Peyer's patch (tissue), 4 donors: ENCODE data around the gene NOMO2. TPM values are rescaled to one million over a fixed set of nuclear protein-coding genes. Genes with fewer than 3 reads are reported as not detected.
"Not testable (repeated sequence)": the region's sequence is repeated elsewhere in the genome, so short reads cannot be mapped to it uniquely, and the experiment has no call there.

ENCODE experiments used
- DNase-seq, 3 donors: peaks; one replicate each; pipeline ENCODE4 v3.0.0-alpha.2; 2017 to 2019
- H3K27ac ChIP-seq, 4 donors: fragments of 200-600 bp; sonication (generic); one replicate each; pipeline ENCODE4 v1.5.1; 2016 to 2019
- H3K27me3 ChIP-seq, 2 donors: fragments of 200-600 bp; sonication (generic); one replicate each; pipeline ENCODE4 v1.5.1; 2019
- H3K36me3 ChIP-seq, 3 donors: fragments of 200-600 bp; sonication (generic); one replicate each; pipeline ENCODE4 v1.5.1; 2016 to 2019
- H3K4me1 ChIP-seq, 4 donors: fragments of 200-600 bp; sonication (generic); one replicate each; pipeline ENCODE4 v1.5.1; 2016 to 2019
- H3K4me3 ChIP-seq, 4 donors: fragments of 200-600 bp; sonication (generic); 1 replicate in 3 of 4; 2 replicates in 1 of 4; pipeline ENCODE4 v1.5.1; 2016 to 2019; ENCODE audit warnings: mild to moderate bottlenecking in 1 of 4
- H3K9me3 ChIP-seq, 4 donors: fragments of 200-600 bp; sonication (generic); one replicate each; pipeline ENCODE4 v1.5.1; 2016 to 2019; ENCODE audit warnings: mild to moderate bottlenecking in 1 of 4
- total RNA-seq, 4 donors: library from RNA; depleted of rRNA; stranded (reverse); fragments of >200 nt; gene quantifications; one replicate each; pipeline ENCODE4 v1.1.0, GENCODE V29; 2016

The NOMO2 gene
- total RNA-seq, 4 donors from 2014 or later, result 32.2 to 92.5 (median 63.7) TPM

- H3K36me3 ChIP-seq, H3K4me1 ChIP-seq, DNase-seq, H3K4me3 ChIP-seq, H3K27me3 ChIP-seq, H3K27ac ChIP-seq, H3K9me3 ChIP-seq: not testable (repeated sequence)
Measured at GRCh38 chr16:18526547-18526946, 35.4 kb downstream of the NOMO2 start.

- not testable (repeated sequence) for H3K27me3 ChIP-seq, H3K36me3 ChIP-seq, DNase-seq, H3K4me3 ChIP-seq, H3K9me3 ChIP-seq, H3K27ac ChIP-seq, H3K4me1 ChIP-seq
Measured at GRCh38 chr16:18525882-18526482, 35.9 kb downstream of the NOMO2 start.

GRCh38 chr16:18522637-18523036, 39.3 kb downstream of the NOMO2 start:
- H3K27ac ChIP-seq, H3K27me3 ChIP-seq, DNase-seq, H3K4me1 ChIP-seq, H3K4me3 ChIP-seq, H3K9me3 ChIP-seq, H3K36me3 ChIP-seq: not testable (repeated sequence)

- DNase-seq, H3K4me3 ChIP-seq, H3K36me3 ChIP-seq, H3K4me1 ChIP-seq, H3K27me3 ChIP-seq, H3K27ac ChIP-seq, H3K9me3 ChIP-seq: not testable (repeated sequence)
Measured at GRCh38 chr16:18521445-18522181, 40.3 kb downstream of the NOMO2 start.

GRCh38 chr16:18518536-18519283, 43.2 kb downstream of the NOMO2 start:
- H3K36me3 ChIP-seq, DNase-seq, H3K27me3 ChIP-seq, H3K27ac ChIP-seq, H3K4me1 ChIP-seq, H3K9me3 ChIP-seq, H3K4me3 ChIP-seq: not testable (repeated sequence)

- not testable (repeated sequence) for H3K27ac ChIP-seq, DNase-seq, H3K27me3 ChIP-seq, H3K4me1 ChIP-seq, H3K4me3 ChIP-seq, H3K9me3 ChIP-seq, H3K36me3 ChIP-seq
Measured at GRCh38 chr16:18498430-18498829, 63.5 kb downstream of the NOMO2 start.

GRCh38 chr16:18497032-18497431, 64.9 kb downstream of the NOMO2 start:
- DNase-seq, result not testable (repeated sequence)

GRCh38 chr16:18492118-18492897, 69.6 kb downstream of the NOMO2 start:
- H3K4me1 ChIP-seq, H3K27me3 ChIP-seq, H3K36me3 ChIP-seq, H3K4me3 ChIP-seq, H3K27ac ChIP-seq, DNase-seq, H3K9me3 ChIP-seq: not testable (repeated sequence)

More at GRCh38 chr16:18497032-18497431, 64.9 kb downstream of the NOMO2 start:
- not testable (repeated sequence) for H3K27me3 ChIP-seq, H3K4me3 ChIP-seq, H3K9me3 ChIP-seq, H3K27ac ChIP-seq, H3K4me1 ChIP-seq, H3K36me3 ChIP-seq

- not testable (repeated sequence) for DNase-seq, H3K4me3 ChIP-seq, H3K27ac ChIP-seq, H3K36me3 ChIP-seq, H3K4me1 ChIP-seq, H3K27me3 ChIP-seq, H3K9me3 ChIP-seq
Measured at GRCh38 chr16:18436025-18436424, 125.9 kb downstream of the NOMO2 start.

GRCh38 chr16:18415827-18416226, 146.1 kb downstream of the NOMO2 start:
- H3K9me3 ChIP-seq, H3K27me3 ChIP-seq, H3K4me1 ChIP-seq, DNase-seq, H3K36me3 ChIP-seq, H3K27ac ChIP-seq, H3K4me3 ChIP-seq: not testable (repeated sequence)

- not testable (repeated sequence) for H3K27ac ChIP-seq, H3K9me3 ChIP-seq, DNase-seq, H3K4me1 ChIP-seq, H3K36me3 ChIP-seq, H3K4me3 ChIP-seq, H3K27me3 ChIP-seq
Measured at GRCh38 chr16:18409532-18410293, 152.2 kb downstream of the NOMO2 start.

GRCh38 chr16:18401851-18402657, 159.8 kb downstream of the NOMO2 start:
- not testable (repeated sequence) for H3K4me3 ChIP-seq, H3K4me1 ChIP-seq, H3K27me3 ChIP-seq, H3K36me3 ChIP-seq, H3K27ac ChIP-seq, DNase-seq, H3K9me3 ChIP-seq

GRCh38 chr16:18401159-18401558, 160.7 kb downstream of the NOMO2 start:
- Histone ChIP-seq H3K4me3 (peak overlapping the region; percentile 30 to 59 (median 48)), H3K27ac (peak overlapping the region in 1 of 4 donors; percentile 57)
- not testable (repeated sequence) for H3K27me3 ChIP-seq, H3K4me1 ChIP-seq, H3K9me3 ChIP-seq, H3K36me3 ChIP-seq
- DNase-seq, result peak in 1 of 3 donors; percentile 47
